Activated CD4-positive, alpha-beta T cell treated with anti-CD3 and anti-CD28 coated beads, Interleukin-2, Interleukin-6, amounts not matched to agents 100 ng/mL and 50 ng/mL, durations not matched to agents 16 hours and 8 hours (primary cell): ENCODE measurements around the gene NAA15.
"Not testable (repeated sequence)": the region's sequence is repeated elsewhere in the genome, so short reads cannot be mapped to it uniquely, and the experiment has no call there.

Source experiments
- DNase-seq: peaks from one replicate; pipeline ENCODE4 v3.0.0-alpha.2; 2020

The NAA15 gene

GRCh38 chr4:139299536-139299935, 1.8 kb upstream of the NAA15 start:
- no peak for DNase-seq

- DNase-seq = peak; percentile 52
Measured at GRCh38 chr4:139300431-139301112, 733 bp upstream of the NAA15 start.

- DNase-seq = peak; percentile 75
Measured at GRCh38 chr4:139301821-139302611, 711 bp downstream of the NAA15 start, which contains the start of gene NDUFC1. Gene NDUFC1, minus strand, starts transcription at chr4:139302477. Its CDS starts 6,679 bp downstream, at chr4:139295798.

- no peak for DNase-seq
Measured at GRCh38 chr4:139304920-139305319, 3.6 kb downstream of the NAA15 start.

GRCh38 chr4:139311909-139312308, 10.6 kb downstream of the NAA15 start:
- DNase-seq = no peak

GRCh38 chr4:139312552-139313332, 11.4 kb downstream of the NAA15 start:
- no peak for DNase-seq

- DNase-seq = not testable (repeated sequence)
Measured at GRCh38 chr4:139313414-139313813, 12.1 kb downstream of the NAA15 start.

GRCh38 chr4:139314047-139314800, 12.9 kb downstream of the NAA15 start:
- no peak for DNase-seq

- DNase-seq = no peak
Measured at GRCh38 chr4:139315221-139315675, 13.9 kb downstream of the NAA15 start.

GRCh38 chr4:139316733-139317132, 15.4 kb downstream of the NAA15 start:
- no peak for DNase-seq

GRCh38 chr4:139317635-139318034, 16.3 kb downstream of the NAA15 start:
- DNase-seq = no peak

GRCh38 chr4:139319571-139319970, 18.3 kb downstream of the NAA15 start:
- no peak for DNase-seq

GRCh38 chr4:139322070-139322469, 20.8 kb downstream of the NAA15 start:
- not testable (repeated sequence) for DNase-seq

GRCh38 chr4:139322541-139322940, 21.2 kb downstream of the NAA15 start:
- not testable (repeated sequence) for DNase-seq

- no peak for DNase-seq
Measured at GRCh38 chr4:139324620-139325019, 23.3 kb downstream of the NAA15 start.

- DNase-seq = no peak
Measured at GRCh38 chr4:139329665-139330200, 28.4 kb downstream of the NAA15 start.

- DNase-seq = no peak
Measured at GRCh38 chr4:139330283-139330682, 29.0 kb downstream of the NAA15 start.

GRCh38 chr4:139331185-139331584, 29.9 kb downstream of the NAA15 start:
- no peak for DNase-seq

- no peak for DNase-seq
Measured at GRCh38 chr4:139333046-139333445, 31.7 kb downstream of the NAA15 start.

- DNase-seq = no peak
Measured at GRCh38 chr4:139337612-139338011, 36.3 kb downstream of the NAA15 start.

GRCh38 chr4:139361301-139361700, 60.0 kb downstream of the NAA15 start:
- no peak for DNase-seq

GRCh38 chr4:139367421-139368090, 66.3 kb downstream of the NAA15 start:
- no peak for DNase-seq
